ENCODE data around the gene SPATA31C1. TPM values are rescaled to one million over a fixed set of nuclear protein-coding genes. Genes with fewer than 3 reads are reported as not detected.

The SPATA31C1 gene
- total RNA-seq, 2 experiments from 2014 or later = not detected

DNA sequence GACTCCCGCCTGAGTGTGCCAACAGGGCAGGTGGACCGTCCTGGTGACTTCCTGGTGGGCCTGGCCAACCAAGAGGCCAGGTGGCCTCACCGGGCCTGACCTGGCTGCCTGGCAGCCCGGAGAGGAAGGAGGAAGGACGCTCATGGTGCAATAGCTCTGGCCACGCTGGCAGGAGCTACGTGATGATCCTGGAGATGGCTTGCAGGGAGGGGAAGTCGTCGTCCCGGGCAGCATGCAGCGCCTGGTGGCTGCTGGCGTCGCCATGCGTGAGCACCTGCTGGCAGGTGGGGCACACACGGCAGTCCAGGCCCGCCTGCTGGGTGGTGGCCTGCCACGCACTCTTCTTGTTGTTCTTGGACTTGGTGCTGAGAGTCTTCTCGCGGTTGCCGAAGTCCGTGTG, 26.3 kb downstream of the SPATA31C1 start:
- H4K20me1 ChIP-seq (ENCODE audit: insufficient read depth, low read length) = no peaks in the 10 kb centered on the region
- H3K9me3 ChIP-seq (ENCODE audit: low read length) = no peaks in the 10 kb centered on the region
- DNase-seq (ENCODE audit: low spot score) = no peak
- H3K4me3 ChIP-seq (ENCODE audit: low read depth, low read length, poor library complexity, severe bottlenecking) = no peak overlapping the region
- H3K4me1 ChIP-seq (ENCODE audit: insufficient read depth, low read length, poor library complexity, severe bottlenecking) = no peaks in the 10 kb centered on the region
- H2AFZ ChIP-seq (ENCODE audit: low read length) = no peak overlapping the region
- no peaks in the 10 kb centered on the region for H3K36me3 ChIP-seq (ENCODE audit: insufficient read depth, low read length)
- H3K79me2 ChIP-seq (ENCODE audit: insufficient read depth, low read depth, low read length) = no peaks in the 10 kb centered on the region
- POLR2A ChIA-PET = no interaction called here
- intact Hi-C loops (cut with micrococcal nuclease; ENCODE audit: unreplicated experiment) = no loop called here
- no peak overlapping the region for H3K4me2 ChIP-seq (ENCODE audit: low read length)
- TF ChIP-seq, protein P1, sequence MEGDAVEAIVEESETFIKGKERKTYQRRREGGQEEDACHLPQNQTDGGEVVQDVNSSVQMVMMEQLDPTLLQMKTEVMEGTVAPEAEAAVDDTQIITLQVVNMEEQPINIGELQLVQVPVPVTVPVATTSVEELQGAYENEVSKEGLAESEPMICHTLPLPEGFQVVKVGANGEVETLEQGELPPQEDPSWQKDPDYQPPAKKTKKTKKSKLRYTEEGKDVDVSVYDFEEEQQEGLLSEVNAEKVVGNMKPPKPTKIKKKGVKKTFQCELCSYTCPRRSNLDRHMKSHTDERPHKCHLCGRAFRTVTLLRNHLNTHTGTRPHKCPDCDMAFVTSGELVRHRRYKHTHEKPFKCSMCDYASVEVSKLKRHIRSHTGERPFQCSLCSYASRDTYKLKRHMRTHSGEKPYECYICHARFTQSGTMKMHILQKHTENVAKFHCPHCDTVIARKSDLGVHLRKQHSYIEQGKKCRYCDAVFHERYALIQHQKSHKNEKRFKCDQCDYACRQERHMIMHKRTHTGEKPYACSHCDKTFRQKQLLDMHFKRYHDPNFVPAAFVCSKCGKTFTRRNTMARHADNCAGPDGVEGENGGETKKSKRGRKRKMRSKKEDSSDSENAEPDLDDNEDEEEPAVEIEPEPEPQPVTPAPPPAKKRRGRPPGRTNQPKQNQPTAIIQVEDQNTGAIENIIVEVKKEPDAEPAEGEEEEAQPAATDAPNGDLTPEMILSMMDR (conservative IDR thresholded peaks at IDR 0.05; ENCODE audit: low read length) = no peak
- CTCF ChIA-PET (ENCODE audit: unreplicated experiment) = no interaction called here
- no TSS peak for BruUV-seq (replicated peaks)
- H3K9me2 ChIP-seq (ENCODE audit: insufficient read depth, low read length) = no peaks in the 10 kb centered on the region
- no peak overlapping the region for H3K27ac ChIP-seq (ENCODE audit: low read depth, low read length, poor library complexity, severe bottlenecking)

- no peaks in the 10 kb centered on the region for H4K20me1 ChIP-seq (ENCODE audit: insufficient read depth, low read length)
- no peaks in the 10 kb centered on the region for H3K79me2 ChIP-seq (ENCODE audit: insufficient read depth, low read depth, low read length)
- H3K36me3 ChIP-seq (ENCODE audit: insufficient read depth, low read length) = no peaks in the 10 kb centered on the region
- intact Hi-C loops (cut with micrococcal nuclease; ENCODE audit: unreplicated experiment) = no loop called here
- H3K9me3 ChIP-seq (ENCODE audit: low read length) = no peaks in the 10 kb centered on the region
- ChIA-PET CTCF (ENCODE audit: unreplicated experiment) (no interaction called here), POLR2A (no interaction called here)
- H2AFZ ChIP-seq (ENCODE audit: low read length) = no peak overlapping the region
- H3K4me3 ChIP-seq (ENCODE audit: low read depth, low read length, poor library complexity, severe bottlenecking) = no peak overlapping the region
- no TSS peak for BruUV-seq (replicated peaks)
- no peak overlapping the region for H3K4me2 ChIP-seq (ENCODE audit: low read length)
- H3K4me1 ChIP-seq (ENCODE audit: insufficient read depth, low read length, poor library complexity, severe bottlenecking) = no peaks in the 10 kb centered on the region
- no peak for DNase-seq (ENCODE audit: low spot score)
- TF ChIP-seq, protein P1 (conservative IDR thresholded peaks at IDR 0.05; ENCODE audit: low read length) = no peak
- no peak for TF ChIP-seq EZH2phosphoT487 (IDR thresholded peaks at IDR 0.05; ENCODE audit: borderline replicate concordance, low read depth, low read length)
- no peaks in the 10 kb centered on the region for H3K9me2 ChIP-seq (ENCODE audit: insufficient read depth, low read length)
- no peak overlapping the region for H3K27ac ChIP-seq (ENCODE audit: low read depth, low read length, poor library complexity, severe bottlenecking)
These were observed 26.9 kb downstream of the SPATA31C1 start for GRCh38 chr9:87944682-87945081.

DNA sequence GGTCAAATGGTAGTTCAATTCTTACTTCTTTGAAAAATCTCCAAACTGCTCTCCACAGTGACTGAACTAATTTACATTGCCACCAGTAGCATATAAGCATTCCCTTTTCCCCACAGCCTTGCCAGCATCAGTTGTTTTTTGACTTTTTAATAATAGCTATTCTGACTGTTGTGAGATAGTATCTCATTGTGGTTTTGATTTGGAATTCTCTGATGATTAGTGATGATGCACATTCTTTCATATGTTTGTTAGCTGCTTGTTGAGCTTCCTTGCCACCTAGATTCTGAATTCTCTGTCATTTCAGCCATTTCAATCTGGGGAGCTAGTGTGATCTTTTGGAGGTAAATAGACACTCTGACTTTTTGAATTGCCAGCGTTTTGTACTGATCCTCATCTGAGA, 32.5 kb downstream of the SPATA31C1 start:
- H3K4me1 ChIP-seq (ENCODE audit: insufficient read depth, low read length, poor library complexity, severe bottlenecking) = no peaks in the 10 kb centered on the region
- H3K4me2 ChIP-seq (ENCODE audit: low read length) = no peak overlapping the region
- no peaks in the 10 kb centered on the region for H3K9me2 ChIP-seq (ENCODE audit: insufficient read depth, low read length)
- intact Hi-C loops (cut with micrococcal nuclease; ENCODE audit: unreplicated experiment) = loop anchor here (2.0 to 5.0 kb wide), 2 partner anchors 629 to 792 kb away; no protein-coding TSS in a partner anchor
- DNase-seq (ENCODE audit: low spot score) = no peak
- no peaks in the 10 kb centered on the region for H3K79me2 ChIP-seq (ENCODE audit: insufficient read depth, low read depth, low read length)
- H2AFZ ChIP-seq (ENCODE audit: low read length) = no peak overlapping the region
- TF ChIP-seq, protein P1 (conservative IDR thresholded peaks at IDR 0.05; ENCODE audit: low read length) = no peak
- TF ChIP-seq EZH2phosphoT487 (IDR thresholded peaks at IDR 0.05; ENCODE audit: borderline replicate concordance, low read depth, low read length) = no peak
- H3K27ac ChIP-seq (ENCODE audit: low read depth, low read length, poor library complexity, severe bottlenecking) = no peak overlapping the region
- H3K9me3 ChIP-seq (ENCODE audit: low read length) = no peaks in the 10 kb centered on the region
- no TSS peak for BruUV-seq (replicated peaks)
- ChIA-PET POLR2A (no interaction called here), CTCF (ENCODE audit: unreplicated experiment) (no interaction called here)
- no peaks in the 10 kb centered on the region for H3K36me3 ChIP-seq (ENCODE audit: insufficient read depth, low read length)
- no peaks in the 10 kb centered on the region for H4K20me1 ChIP-seq (ENCODE audit: insufficient read depth, low read length)
- H3K4me3 ChIP-seq (ENCODE audit: low read depth, low read length, poor library complexity, severe bottlenecking) = no peak overlapping the region
